Fibroblast of skin of abdomen (primary cell): ENCODE measurements around the gene EMILIN1.

Experiments used
- DNase-seq: peaks from one replicate; pipeline ENCODE4 v3.0.0-alpha.2; 2013

Gene EMILIN1

GRCh38 chr2:27127883-27128667, 49.7 kb downstream of the EMILIN1 start:
- no peak for DNase-seq

- DNase-seq, result no peak
Measured at GRCh38 chr2:27128668-27129571, 50.5 kb downstream of the EMILIN1 start.

DNA sequence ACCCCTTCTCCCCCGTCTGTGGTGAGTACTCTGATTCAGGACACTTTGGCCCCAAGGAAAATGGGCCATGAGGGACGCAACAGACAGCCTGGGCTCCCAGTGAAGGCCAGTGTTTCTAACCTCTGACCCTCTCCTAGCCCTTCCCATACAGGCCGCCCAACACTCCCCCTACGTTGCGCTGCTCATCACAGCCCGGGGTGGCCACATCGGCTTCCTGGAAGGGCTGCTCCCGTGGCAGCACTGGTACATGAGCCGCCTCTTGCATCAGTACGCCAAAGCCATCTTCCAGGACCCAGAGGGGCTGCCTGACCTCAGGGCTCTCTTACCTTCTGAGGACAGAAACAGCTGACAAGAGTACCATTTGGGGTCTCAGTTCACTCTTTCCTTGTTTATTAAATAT, 52.0 kb downstream of the EMILIN1 start:
- DNase-seq, result no peak

- DNase-seq, result no peak
Measured at GRCh38 chr2:27131429-27131828, 53.0 kb downstream of the EMILIN1 start.

DNA sequence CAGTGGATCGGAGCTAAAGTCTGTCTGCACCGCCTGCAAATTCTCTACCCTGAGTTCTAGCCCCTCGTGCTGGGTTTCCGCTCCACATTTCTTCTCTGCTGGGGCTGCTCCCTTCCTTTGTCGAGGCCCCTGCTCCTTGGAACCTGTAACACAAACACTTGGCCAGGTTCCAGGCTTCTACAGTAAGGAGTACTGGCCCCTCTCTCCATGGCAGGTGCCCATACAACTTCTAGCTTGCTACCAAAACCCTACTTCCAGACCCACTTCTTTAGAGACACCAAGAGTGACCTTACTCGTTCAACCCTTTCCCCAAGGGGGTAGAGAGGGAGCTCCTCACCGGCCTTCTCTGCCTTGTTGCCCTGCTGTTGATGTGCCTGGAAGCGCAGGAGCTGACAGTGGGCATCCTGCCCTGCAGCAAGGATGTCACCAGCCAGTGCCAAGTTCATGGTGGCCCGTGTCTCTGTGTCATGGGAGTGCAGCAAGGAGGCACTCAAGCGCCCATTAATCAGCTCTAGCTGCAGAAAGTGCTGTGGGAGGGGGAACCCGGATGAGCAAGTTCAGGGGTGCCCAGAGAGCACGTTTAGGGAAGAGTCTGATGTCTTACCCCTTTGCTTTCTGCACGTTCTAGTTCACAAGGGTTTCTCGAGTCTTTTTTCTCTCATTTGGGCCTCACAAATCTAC, 54.9 kb downstream of the EMILIN1 start:
- no peak for DNase-seq

- DNase-seq, result peak; percentile 96
Measured at GRCh38 chr2:27133905-27134780, 55.7 kb downstream of the EMILIN1 start, which contains the start of gene PREB. Gene PREB, minus strand, starts transcription at chr2:27134636. Its CDS starts 215 bp downstream, at chr2:27134421.

DNA sequence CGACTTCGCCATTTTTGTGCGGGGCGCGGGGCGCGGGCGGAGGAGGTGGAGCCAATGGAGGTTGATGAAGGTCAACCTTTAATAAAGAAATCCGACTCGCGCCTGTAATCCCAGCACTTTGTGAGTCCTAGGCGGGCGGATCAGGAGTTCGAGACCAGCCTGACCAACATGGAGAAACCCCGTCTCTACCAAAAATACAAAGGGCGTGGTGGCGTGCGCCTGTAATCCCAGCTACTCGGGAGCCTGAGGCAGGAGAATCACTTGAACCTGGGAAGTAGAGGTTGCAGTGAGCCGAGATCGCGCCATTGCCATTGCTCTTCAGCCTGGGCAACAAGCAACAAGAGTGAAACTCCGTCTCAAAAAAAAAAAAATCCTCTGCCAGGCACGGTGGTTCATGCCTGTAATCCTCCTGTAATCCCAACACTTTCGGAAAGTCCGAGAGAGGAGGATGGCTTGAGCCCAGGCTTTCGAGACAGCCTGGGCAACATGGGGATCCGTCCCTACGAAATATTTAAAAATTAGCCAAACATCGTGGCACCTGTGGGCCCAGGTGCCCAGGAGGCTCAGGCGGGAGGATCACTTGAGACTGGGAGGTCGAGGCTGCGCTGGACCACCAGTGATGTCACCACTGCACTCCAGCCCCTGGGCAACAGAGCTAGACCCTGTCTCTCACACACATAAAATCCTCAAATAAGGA, 56.5 kb downstream of the EMILIN1 start:
- DNase-seq, result no peak

DNA sequence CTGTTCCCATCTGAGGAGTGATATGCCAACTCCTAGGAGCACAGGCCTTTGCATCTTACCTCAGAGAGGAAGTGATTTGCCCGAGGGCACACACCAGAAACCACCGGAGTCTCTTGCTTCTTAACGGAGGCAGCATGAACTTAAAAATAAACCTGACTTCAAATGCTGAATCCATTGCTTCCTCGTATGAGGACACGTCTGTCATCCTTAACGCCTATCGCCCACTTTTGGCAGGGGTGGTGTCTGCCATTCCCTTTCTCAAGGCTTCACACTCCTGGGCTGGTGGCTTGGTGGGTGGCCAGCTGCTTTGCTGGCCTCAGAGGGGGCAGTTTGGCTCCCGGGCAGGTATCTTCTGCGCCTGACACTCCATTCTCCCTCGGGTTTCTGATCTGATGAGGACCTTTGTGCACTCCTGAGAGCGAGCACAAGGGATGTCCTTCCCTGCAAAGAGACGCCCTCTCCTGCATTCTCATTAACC, 57.1 kb downstream of the EMILIN1 start:
- DNase-seq, result no peak
